ENCODE results near the gene AGBL1. TPM values are rescaled to one million over a fixed set of nuclear protein-coding genes. Genes with fewer than 3 reads are reported as not detected.

Gene AGBL1
- polyA plus RNA-seq, 2 of the 4 experiments (the other 2 are of a cell fraction), result not detected

DNA sequence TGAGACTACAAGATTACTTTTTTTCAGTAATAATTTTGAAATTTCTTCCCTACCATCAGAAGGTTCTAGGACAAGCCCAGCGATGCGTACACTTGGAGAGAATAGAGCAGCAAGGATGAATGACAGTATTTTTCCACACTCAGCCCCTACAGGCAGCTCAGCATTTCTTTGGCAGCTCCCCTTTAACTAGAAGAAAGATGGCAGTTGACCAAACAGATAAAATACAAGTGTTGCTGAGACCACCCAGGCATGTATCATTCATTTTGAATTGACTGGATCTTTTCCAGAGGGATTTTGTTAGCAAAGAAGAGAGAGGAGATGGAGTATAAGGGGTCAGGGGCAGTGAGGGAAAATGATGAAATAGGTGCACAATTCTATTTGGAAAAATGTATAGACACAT, 761.3 kb downstream of the AGBL1 start:
- WGBS (ENCODE audit: missing lambda C conversion rate), result 0% methylated on average over 2 of the region's 2 CpGs
- FAIRE-seq, result no peak
- Histone ChIP-seq H3K9me3 (no peaks in the 10 kb centered on the region), H3K4me1 (no peaks in the 10 kb centered on the region), H3K27ac (no peak overlapping the region), H3K4me3 (no peak overlapping the region), H3K4me2 (no peak overlapping the region)
- POLR2A ChIA-PET, result no interaction called here
- no peak for DNase-seq (ENCODE audit: low read depth in 1 of 2, low spot score in 1 of 2)
- ATAC-seq, result no peak
- CTCF ChIA-PET, result no interaction called here
- TF ChIP-seq, protein P1, sequence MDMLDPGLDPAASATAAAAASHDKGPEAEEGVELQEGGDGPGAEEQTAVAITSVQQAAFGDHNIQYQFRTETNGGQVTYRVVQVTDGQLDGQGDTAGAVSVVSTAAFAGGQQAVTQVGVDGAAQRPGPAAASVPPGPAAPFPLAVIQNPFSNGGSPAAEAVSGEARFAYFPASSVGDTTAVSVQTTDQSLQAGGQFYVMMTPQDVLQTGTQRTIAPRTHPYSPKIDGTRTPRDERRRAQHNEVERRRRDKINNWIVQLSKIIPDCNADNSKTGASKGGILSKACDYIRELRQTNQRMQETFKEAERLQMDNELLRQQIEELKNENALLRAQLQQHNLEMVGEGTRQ (IDR thresholded peaks at IDR 0.05), result no peak
- no peak for TF ChIP-seq JUN (IDR thresholded peaks at IDR 0.05)
- no peak for TF ChIP-seq HDAC2 (IDR thresholded peaks at IDR 0.05)
- TF ChIP-seq, protein P2, sequence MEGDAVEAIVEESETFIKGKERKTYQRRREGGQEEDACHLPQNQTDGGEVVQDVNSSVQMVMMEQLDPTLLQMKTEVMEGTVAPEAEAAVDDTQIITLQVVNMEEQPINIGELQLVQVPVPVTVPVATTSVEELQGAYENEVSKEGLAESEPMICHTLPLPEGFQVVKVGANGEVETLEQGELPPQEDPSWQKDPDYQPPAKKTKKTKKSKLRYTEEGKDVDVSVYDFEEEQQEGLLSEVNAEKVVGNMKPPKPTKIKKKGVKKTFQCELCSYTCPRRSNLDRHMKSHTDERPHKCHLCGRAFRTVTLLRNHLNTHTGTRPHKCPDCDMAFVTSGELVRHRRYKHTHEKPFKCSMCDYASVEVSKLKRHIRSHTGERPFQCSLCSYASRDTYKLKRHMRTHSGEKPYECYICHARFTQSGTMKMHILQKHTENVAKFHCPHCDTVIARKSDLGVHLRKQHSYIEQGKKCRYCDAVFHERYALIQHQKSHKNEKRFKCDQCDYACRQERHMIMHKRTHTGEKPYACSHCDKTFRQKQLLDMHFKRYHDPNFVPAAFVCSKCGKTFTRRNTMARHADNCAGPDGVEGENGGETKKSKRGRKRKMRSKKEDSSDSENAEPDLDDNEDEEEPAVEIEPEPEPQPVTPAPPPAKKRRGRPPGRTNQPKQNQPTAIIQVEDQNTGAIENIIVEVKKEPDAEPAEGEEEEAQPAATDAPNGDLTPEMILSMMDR (IDR thresholded peaks at IDR 0.05), result no peak
- no peak for TF ChIP-seq KDM1A (IDR thresholded peaks at IDR 0.05; ENCODE audit: low read depth)
- TF ChIP-seq EHMT2 (IDR thresholded peaks at IDR 0.05; ENCODE audit: low read depth), result no peak
- no peak for TF ChIP-seq ZC3H11A (IDR thresholded peaks at IDR 0.05)
- TF ChIP-seq EHF (CRISPR knock-in tag; IDR thresholded peaks at IDR 0.05), result no peak
- no peak for TF ChIP-seq FOSB (CRISPR knock-in tag; IDR thresholded peaks at IDR 0.05)
- TF ChIP-seq, protein P3, sequence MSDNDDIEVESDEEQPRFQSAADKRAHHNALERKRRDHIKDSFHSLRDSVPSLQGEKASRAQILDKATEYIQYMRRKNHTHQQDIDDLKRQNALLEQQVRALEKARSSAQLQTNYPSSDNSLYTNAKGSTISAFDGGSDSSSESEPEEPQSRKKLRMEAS (IDR thresholded peaks at IDR 0.05), result no peak
- no peak for TF ChIP-seq TP53 (CRISPR knock-in tag; IDR thresholded peaks at IDR 0.05)
- TF ChIP-seq, protein P4, sequence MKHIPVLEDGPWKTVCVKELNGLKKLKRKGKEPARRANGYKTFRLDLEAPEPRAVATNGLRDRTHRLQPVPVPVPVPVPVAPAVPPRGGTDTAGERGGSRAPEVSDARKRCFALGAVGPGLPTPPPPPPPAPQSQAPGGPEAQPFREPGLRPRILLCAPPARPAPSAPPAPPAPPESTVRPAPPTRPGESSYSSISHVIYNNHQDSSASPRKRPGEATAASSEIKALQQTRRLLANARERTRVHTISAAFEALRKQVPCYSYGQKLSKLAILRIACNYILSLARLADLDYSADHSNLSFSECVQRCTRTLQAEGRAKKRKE (CRISPR knock-in tag; IDR thresholded peaks at IDR 0.05; ENCODE audit: low read depth), result no peak
- no peak for TF ChIP-seq RNF2 (IDR thresholded peaks at IDR 0.05; ENCODE audit: borderline replicate concordance, low read depth)
- TF ChIP-seq, protein P5, sequence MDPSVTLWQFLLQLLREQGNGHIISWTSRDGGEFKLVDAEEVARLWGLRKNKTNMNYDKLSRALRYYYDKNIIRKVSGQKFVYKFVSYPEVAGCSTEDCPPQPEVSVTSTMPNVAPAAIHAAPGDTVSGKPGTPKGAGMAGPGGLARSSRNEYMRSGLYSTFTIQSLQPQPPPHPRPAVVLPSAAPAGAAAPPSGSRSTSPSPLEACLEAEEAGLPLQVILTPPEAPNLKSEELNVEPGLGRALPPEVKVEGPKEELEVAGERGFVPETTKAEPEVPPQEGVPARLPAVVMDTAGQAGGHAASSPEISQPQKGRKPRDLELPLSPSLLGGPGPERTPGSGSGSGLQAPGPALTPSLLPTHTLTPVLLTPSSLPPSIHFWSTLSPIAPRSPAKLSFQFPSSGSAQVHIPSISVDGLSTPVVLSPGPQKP (IDR thresholded peaks at IDR 0.05; ENCODE audit: low read depth, low read length), result no peak

DNA sequence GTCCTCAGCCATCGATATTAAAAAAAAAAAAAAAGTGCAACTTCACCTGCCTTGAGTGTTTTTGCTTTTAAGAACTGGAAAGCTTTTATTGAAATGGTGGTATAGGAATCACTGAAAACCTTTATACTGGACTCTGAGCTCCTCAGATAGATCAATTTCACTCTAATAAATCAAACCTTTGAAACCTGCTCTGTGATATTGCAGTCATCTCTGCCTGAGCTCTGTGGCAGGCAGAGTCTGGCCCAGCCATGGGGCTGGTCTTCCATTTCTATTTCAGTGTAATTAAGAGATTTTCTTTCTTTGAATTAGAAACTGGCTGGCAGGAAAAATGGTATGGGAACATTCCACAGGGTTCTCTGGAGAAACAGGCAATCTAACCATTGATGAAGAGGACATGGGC, 762.5 kb downstream of the AGBL1 start:
- ChIA-PET CTCF (no interaction called here), POLR2A (no interaction called here)
- Histone ChIP-seq H3K4me1 (no peaks in the 10 kb centered on the region), H3K4me2 (no peak overlapping the region), H3K4me3 (no peak overlapping the region), H3K9me3 (no peaks in the 10 kb centered on the region), H3K27ac (no peak overlapping the region)
- TF ChIP-seq HOXB13 (CRISPR knock-in tag; IDR thresholded peaks at IDR 0.05; ENCODE audit: low read depth), result no peak
- no peak for TF ChIP-seq HOXB5 (CRISPR knock-in tag; IDR thresholded peaks at IDR 0.05)
- TF ChIP-seq ZC3H11A (IDR thresholded peaks at IDR 0.05), result no peak
- no peak for TF ChIP-seq EHF (CRISPR knock-in tag; IDR thresholded peaks at IDR 0.05)
- TF ChIP-seq HDAC2 (IDR thresholded peaks at IDR 0.05), result no peak
- TF ChIP-seq RARB (CRISPR knock-in tag; IDR thresholded peaks at IDR 0.05), result no peak
- no peak for TF ChIP-seq RFX5 (IDR thresholded peaks at IDR 0.05)
- TF ChIP-seq, protein P1 (IDR thresholded peaks at IDR 0.05), result no peak
- no peak for TF ChIP-seq NPAS2 (CRISPR knock-in tag; IDR thresholded peaks at IDR 0.05; ENCODE audit: borderline replicate concordance)
- TF ChIP-seq, protein P6, sequence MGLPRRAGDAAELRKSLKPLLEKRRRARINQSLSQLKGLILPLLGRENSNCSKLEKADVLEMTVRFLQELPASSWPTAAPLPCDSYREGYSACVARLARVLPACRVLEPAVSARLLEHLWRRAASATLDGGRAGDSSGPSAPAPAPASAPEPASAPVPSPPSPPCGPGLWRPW (IDR thresholded peaks at IDR 0.05), result no peak
- TF ChIP-seq CHD4 (IDR thresholded peaks at IDR 0.05; ENCODE audit: borderline replicate concordance), result no peak
- no peak for TF ChIP-seq GATA3 (IDR thresholded peaks at IDR 0.05; ENCODE audit: borderline replicate concordance)
- no peak for TF ChIP-seq ZNF302 (CRISPR knock-in tag; IDR thresholded peaks at IDR 0.05)
- TF ChIP-seq NFE2L2 (conservative IDR thresholded peaks at IDR 0.05; ENCODE audit: low read length), result no peak
- no peak for TF ChIP-seq CHD2 (IDR thresholded peaks at IDR 0.05; ENCODE audit: low read length, partially characterized antibody)
- TF ChIP-seq, protein P2 (IDR thresholded peaks at IDR 0.05), result no peak
- no peak for TF ChIP-seq POLR2AphosphoS2 (conservative IDR thresholded peaks at IDR 0.05; ENCODE audit: low read length)
- no peak for DNase-seq (ENCODE audit: low read depth in 1 of 2, low spot score in 1 of 2)
- FAIRE-seq, result no peak
- ATAC-seq, result no peak
- 0% methylated on average over 1 of the region's 1 CpG for WGBS (ENCODE audit: missing lambda C conversion rate)

Measured in A549 (cell line).